DND-41 (cell line): ENCODE results near the gene LCAT.

Source experiments
- ATAC-seq: fragments of 200-7000 bp; cut with Tn5 transposase; 3 replicates; pipeline ENCODE4 v1.9.1; 2021; ENCODE audit warnings: low read depth; ENCODE audit not compliant: insufficient read depth
- DNase-seq: peaks from one replicate; pipeline ENCODE4 v3.0.0-alpha.2; 2020
- H2AFZ ChIP-seq: 2 replicates; pipeline ENCODE4 v1.6.0; 2012; ENCODE audit warnings: low read depth, low read length
- H3K27ac ChIP-seq: 2 replicates; pipeline ENCODE4 v1.5.1; 2012; ENCODE audit warnings: low read length, inconsistent platforms
- H3K27me3 ChIP-seq: fragments of 200-600 bp; sonication (generic); 2 replicates; pipeline ENCODE4 v1.6.0; 2012; ENCODE audit warnings: low read length, mild to moderate bottlenecking, inconsistent platforms; ENCODE audit not compliant: insufficient read depth, poor library complexity
- H3K36me3 ChIP-seq: 2 replicates; pipeline ENCODE4 v1.5.1; 2012; ENCODE audit warnings: low read length, inconsistent platforms; ENCODE audit not compliant: insufficient read depth
- H3K4me1 ChIP-seq: 2 replicates; pipeline ENCODE4 v1.5.1; 2012; ENCODE audit warnings: mild to moderate bottlenecking, low read length; ENCODE audit not compliant: insufficient read depth
- H3K4me2 ChIP-seq: 2 replicates; pipeline ENCODE4 v1.6.0; 2012; ENCODE audit warnings: mild to moderate bottlenecking, moderate library complexity, low read length, inconsistent platforms; ENCODE audit not compliant: insufficient read depth
- H3K4me3 ChIP-seq, 2 experiments: fragments of 200-600 bp in 1 of 2; shearing (Covaris generic) in 1 of 2; 2 replicates each; pipeline ENCODE4 v1.5.1; 2012 to 2016; ENCODE audit warnings: inconsistent platforms in 2 of 2, low read length in 2 of 2, mild to moderate bottlenecking in 2 of 2, low read depth in 1 of 2, moderate library complexity in 1 of 2
- H3K79me2 ChIP-seq: 2 replicates; pipeline ENCODE4 v1.6.0; 2012; ENCODE audit warnings: low read length, inconsistent platforms; ENCODE audit not compliant: insufficient read depth
- H3K9ac ChIP-seq: 2 replicates; pipeline ENCODE4 v1.6.0; 2012; ENCODE audit warnings: low read depth, mild to moderate bottlenecking, inconsistent platforms, low read length, moderate library complexity
- H3K9me3 ChIP-seq: 2 replicates; pipeline ENCODE4 v1.5.1; 2012; ENCODE audit warnings: low read length, moderate library complexity, mild to moderate bottlenecking, inconsistent platforms; ENCODE audit not compliant: insufficient read depth, severe bottlenecking
- H4K20me1 ChIP-seq: 2 replicates; pipeline ENCODE4 v1.6.0; 2012; ENCODE audit warnings: low read length; ENCODE audit not compliant: insufficient read depth
- EZH2 ChIP-seq: IDR thresholded peaks from 3 replicates; pipeline ENCODE4 v1.6.1; 2012; ENCODE audit warnings: borderline replicate concordance, low read depth, mild to moderate bottlenecking, moderate library complexity, low read length, inconsistent platforms; ENCODE audit not compliant: severe bottlenecking
- TF ChIP-seq, protein P1 (sequence below): IDR thresholded peaks from 2 replicates; pipeline ENCODE4 v1.5.1; 2012; ENCODE audit warnings: borderline replicate concordance, low read length, moderate library complexity, mild to moderate bottlenecking; ENCODE audit not compliant: poor library complexity, severe bottlenecking; ENCODE audit errors: extremely low read depth

LCAT gene

DNA sequence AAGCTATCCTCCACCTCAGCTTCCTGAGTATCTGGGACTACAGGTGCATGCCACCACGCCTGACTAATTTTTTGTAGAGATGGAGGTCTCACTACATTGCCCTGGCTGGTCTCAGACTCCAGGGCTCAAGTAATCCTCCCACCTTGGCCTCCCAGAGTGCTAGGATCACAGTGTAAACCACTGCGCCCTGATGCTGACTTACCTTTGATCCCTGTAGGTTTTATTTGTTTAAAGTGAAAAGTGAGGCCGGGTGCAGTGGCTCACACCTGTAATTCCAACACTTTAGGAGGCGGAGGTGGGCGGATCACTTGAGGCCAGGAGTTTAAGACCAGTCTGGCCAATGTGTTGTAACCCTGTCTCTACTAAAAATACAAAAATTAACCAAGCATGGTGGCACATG, 42.2 kb downstream of the LCAT start:
- Histone ChIP-seq H3K4me2 (no peak overlapping the region), H3K27me3 (no peaks in the 10 kb centered on the region), H3K27ac (no peak overlapping the region), H3K9me3 (no peaks in the 10 kb centered on the region), H3K9ac (no peak overlapping the region), H4K20me1 (peaks cover 13% of the 10 kb centered on the region; the same call in 1 of the 2 replicates), H2AFZ (no peak overlapping the region), H3K36me3 (0 out of 2 replicates have a peak, but pooled peaks cover 4% of the 10 kb centered on the region), H3K4me3 (no peak overlapping the region), H3K79me2 (peaks cover 56% of the 10 kb centered on the region), H3K4me1 (no peaks in the 10 kb centered on the region)
- TF ChIP-seq EZH2 = no peak
- TF ChIP-seq, protein P1, sequence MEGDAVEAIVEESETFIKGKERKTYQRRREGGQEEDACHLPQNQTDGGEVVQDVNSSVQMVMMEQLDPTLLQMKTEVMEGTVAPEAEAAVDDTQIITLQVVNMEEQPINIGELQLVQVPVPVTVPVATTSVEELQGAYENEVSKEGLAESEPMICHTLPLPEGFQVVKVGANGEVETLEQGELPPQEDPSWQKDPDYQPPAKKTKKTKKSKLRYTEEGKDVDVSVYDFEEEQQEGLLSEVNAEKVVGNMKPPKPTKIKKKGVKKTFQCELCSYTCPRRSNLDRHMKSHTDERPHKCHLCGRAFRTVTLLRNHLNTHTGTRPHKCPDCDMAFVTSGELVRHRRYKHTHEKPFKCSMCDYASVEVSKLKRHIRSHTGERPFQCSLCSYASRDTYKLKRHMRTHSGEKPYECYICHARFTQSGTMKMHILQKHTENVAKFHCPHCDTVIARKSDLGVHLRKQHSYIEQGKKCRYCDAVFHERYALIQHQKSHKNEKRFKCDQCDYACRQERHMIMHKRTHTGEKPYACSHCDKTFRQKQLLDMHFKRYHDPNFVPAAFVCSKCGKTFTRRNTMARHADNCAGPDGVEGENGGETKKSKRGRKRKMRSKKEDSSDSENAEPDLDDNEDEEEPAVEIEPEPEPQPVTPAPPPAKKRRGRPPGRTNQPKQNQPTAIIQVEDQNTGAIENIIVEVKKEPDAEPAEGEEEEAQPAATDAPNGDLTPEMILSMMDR = no peak
- ATAC-seq = no peak
- DNase-seq = no peak

GRCh38 chr16:67897231-67897630, 46.7 kb downstream of the LCAT start:
- H3K9ac ChIP-seq = no peak overlapping the region
- H3K79me2 ChIP-seq = peaks cover 81% of the 10 kb centered on the region

GRCh38 chr16:67893743-67894399, 50.0 kb downstream of the LCAT start:
- Histone ChIP-seq H3K4me1 (peaks cover 32% of the 10 kb centered on the region), H3K9ac (peak overlapping the region; percentile 97), H3K4me3 (peak overlapping the region; percentile 78 to 97), H3K79me2 (peaks cover 56% of the 10 kb centered on the region), H3K36me3 (peaks cover 5% of the 10 kb centered on the region; the same call in 1 of the 2 replicates), H3K9me3 (no peaks in the 10 kb centered on the region), H2AFZ (peak overlapping the region; percentile 95), H4K20me1 (peaks cover 4% of the 10 kb centered on the region; the same call in 1 of the 2 replicates), H3K27ac (peak overlapping the region; percentile 78), H3K27me3 (no peaks in the 10 kb centered on the region), H3K4me2 (peak overlapping the region; percentile 88)
- ATAC-seq (0 out of 3 replicates have a peak, but pooled peaks have one; percentile 8), DNase-seq (no peak)
- TF ChIP-seq, protein P1 = no peak
- no peak for TF ChIP-seq EZH2

More at GRCh38 chr16:67897231-67897630, 46.7 kb downstream of the LCAT start:
- Histone ChIP-seq H3K9me3 (no peaks in the 10 kb centered on the region), H3K36me3 (peaks cover 9% of the 10 kb centered on the region; the same call in 1 of the 2 replicates), H3K27ac (no peak overlapping the region), H3K4me3 (no peak overlapping the region), H2AFZ (no peak overlapping the region), H3K27me3 (no peaks in the 10 kb centered on the region), H4K20me1 (peaks cover 13% of the 10 kb centered on the region; the same call in 1 of the 2 replicates), H3K4me1 (peaks cover 28% of the 10 kb centered on the region), H3K4me2 (no peak overlapping the region)
- ATAC-seq (no peak), DNase-seq (no peak)
- TF ChIP-seq, protein P1 = no peak
